ENCODE results near the gene TUBB3. TPM values are rescaled to one million over a fixed set of nuclear protein-coding genes. Genes with fewer than 3 reads are reported as not detected.

The TUBB3 gene
- total and polyA plus RNA-seq, 9 of the 15 experiments (the other 6 are each of a cell fraction or from before 2014, with no cell fraction given), result 0.18 to 12.5 (median 5.0) TPM

- peaks cover 5 to 25% of the 10 kb centered on the region in 2 experiments; a peak in 4 of 5 replicates for H3K27me3 ChIP-seq (ENCODE audit: control insufficient read depth in 2 of 2, insufficient read depth in 2 of 2, low read length in 2 of 2)
- POLR2A ChIA-PET, result interaction anchor here (0.8 to 1.2 kb wide), 3 partner anchors 13 to 34 kb away, joined by 3 to 5 read pairs (median 5); no protein-coding TSS in a partner anchor
- H3K27ac ChIP-seq (ENCODE audit: extremely low read depth, low read depth, low read length), result no peak overlapping the region
- TF ChIP-seq KDM4B (IDR thresholded peaks at IDR 0.05; ENCODE audit: borderline replicate concordance in 2 of 2, low read depth in 1 of 2) (no peak), GTF2B (IDR thresholded peaks at IDR 0.05; ENCODE audit: extremely low read depth, insufficient read length) (no peak), POLR2B (IDR thresholded peaks at IDR 0.05; ENCODE audit: low read depth, partially characterized antibody) (no peak), HDAC8 (tag; IDR thresholded peaks at IDR 0.05) (no peak), SIN3A (IDR thresholded peaks at IDR 0.05; ENCODE audit: borderline replicate concordance in 2 of 2, control insufficient read depth in 1 of 2, low read depth in 2 of 2, low read length in 2 of 2) (no peak), MEF2D (tag; conservative IDR thresholded peaks at IDR 0.05; ENCODE audit: low read depth) (no peak), SUPT5H (IDR thresholded peaks at IDR 0.05) (no peak), ATF7 (IDR thresholded peaks at IDR 0.05) (no peak)
- TF ChIP-seq, protein P1, sequence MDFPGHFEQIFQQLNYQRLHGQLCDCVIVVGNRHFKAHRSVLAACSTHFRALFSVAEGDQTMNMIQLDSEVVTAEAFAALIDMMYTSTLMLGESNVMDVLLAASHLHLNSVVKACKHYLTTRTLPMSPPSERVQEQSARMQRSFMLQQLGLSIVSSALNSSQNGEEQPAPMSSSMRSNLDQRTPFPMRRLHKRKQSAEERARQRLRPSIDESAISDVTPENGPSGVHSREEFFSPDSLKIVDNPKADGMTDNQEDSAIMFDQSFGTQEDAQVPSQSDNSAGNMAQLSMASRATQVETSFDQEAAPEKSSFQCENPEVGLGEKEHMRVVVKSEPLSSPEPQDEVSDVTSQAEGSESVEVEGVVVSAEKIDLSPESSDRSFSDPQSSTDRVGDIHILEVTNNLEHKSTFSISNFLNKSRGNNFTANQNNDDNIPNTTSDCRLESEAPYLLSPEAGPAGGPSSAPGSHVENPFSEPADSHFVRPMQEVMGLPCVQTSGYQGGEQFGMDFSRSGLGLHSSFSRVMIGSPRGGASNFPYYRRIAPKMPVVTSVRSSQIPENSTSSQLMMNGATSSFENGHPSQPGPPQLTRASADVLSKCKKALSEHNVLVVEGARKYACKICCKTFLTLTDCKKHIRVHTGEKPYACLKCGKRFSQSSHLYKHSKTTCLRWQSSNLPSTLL (IDR thresholded peaks at IDR 0.05), result no peak
- TF ChIP-seq, protein P2, sequence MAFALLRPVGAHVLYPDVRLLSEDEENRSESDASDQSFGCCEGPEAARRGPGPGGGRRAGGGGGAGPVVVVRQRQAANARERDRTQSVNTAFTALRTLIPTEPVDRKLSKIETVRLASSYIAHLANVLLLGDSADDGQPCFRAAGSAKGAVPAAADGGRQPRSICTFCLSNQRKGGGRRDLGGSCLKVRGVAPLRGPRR (CRISPR knock-in tag; IDR thresholded peaks at IDR 0.05), result no peak
- no peak for DNase-seq (ENCODE audit: extremely low read depth in 1 of 4, low spot score in 3 of 4)
- no peak overlapping the region for H3K4me2 ChIP-seq (ENCODE audit: insufficient read depth, low read length)
- FAIRE-seq, result no peak
- 19% methylated on average over 21 of the region's 21 CpGs for WGBS (ENCODE audit: insufficient coverage, low coverage, missing lambda C conversion rate)
- peaks cover 0 to 17% of the 10 kb centered on the region in 2 experiments; a peak in 2 of 5 replicates for H3K4me1 ChIP-seq (replicated peaks in 1 of 2; ENCODE audit: control insufficient read depth in 2 of 2, insufficient read depth in 2 of 2, low read length in 2 of 2)
- no peaks in the 10 kb centered on the region for H3K36me3 ChIP-seq (ENCODE audit: control insufficient read depth, insufficient read depth, low read length)
- H3K9ac ChIP-seq (ENCODE audit: insufficient read depth in 1 of 2, low read depth in 2 of 2, low read length in 2 of 2), result peak overlapping the region in 1 of 2 experiments; percentile 55; a peak in 1 of 4 replicates
- intact Hi-C loops (cut with micrococcal nuclease), result no loop called here
- in situ Hi-C loops (cut with MboI), result no loop called here
- CTCF ChIA-PET (ENCODE audit: low intra/inter-chr PET ratio), result no interaction called here
- no peaks in the 10 kb centered on the region for H3K9me3 ChIP-seq (replicated peaks; ENCODE audit: control insufficient read depth, insufficient read depth, low read depth, low read length)
- no peaks in the 10 kb centered on the region for H3K79me2 ChIP-seq (ENCODE audit: control insufficient read depth, insufficient read depth, low read length)
- H4K20me1 ChIP-seq (replicated peaks; ENCODE audit: control insufficient read depth, insufficient read depth, low read length), result no peaks in the 10 kb centered on the region; the same call in 1 of the 2 replicates
- ATAC-seq, result no peak
- no peaks in the 10 kb centered on the region for H3K9me1 ChIP-seq (ENCODE audit: control insufficient read depth, insufficient read depth, low read length)
- H2AFZ ChIP-seq (ENCODE audit: low read depth, low read length), result no peak overlapping the region
- no TSS peak for BruUV-seq (replicated peaks)
- H3K4me3 ChIP-seq, result no peak overlapping the region
Observed at GRCh38 chr16:89938175-89938885, 15.2 kb downstream of the TUBB3 start.

Data from K562 (cell line).